IMR-90 (cell line): ENCODE measurements around the gene TCP11L1.

Experiments used
- BHLHE40 ChIP-seq: fragments of 150-350 bp; IDR thresholded peaks from 2 replicates; pipeline ENCODE4 v1.6.1; 2016; ENCODE audit warnings: mild to moderate bottlenecking, low read depth, low read length
- CTCF ChIP-seq: conservative IDR thresholded peaks from 2 replicates; pipeline ENCODE4 v1.5.1; 2012; ENCODE audit warnings: mild to moderate bottlenecking, low read depth, low read length, improper control_type of control experiment
- ELK1 ChIP-seq: fragments of 150-350 bp; IDR thresholded peaks from 2 replicates; pipeline ENCODE4 v1.6.1; 2016; ENCODE audit warnings: low read depth, mild to moderate bottlenecking, low read length, moderate library complexity, borderline replicate concordance
- MAFK ChIP-seq: IDR thresholded peaks from 2 replicates; pipeline ENCODE4 v1.6.1; 2012; ENCODE audit warnings: low read depth, low read length, improper control_type of control experiment
- MAZ ChIP-seq: IDR thresholded peaks from 2 replicates; pipeline ENCODE4 v1.6.1; 2012; ENCODE audit warnings: low read depth, mild to moderate bottlenecking, low read length, improper control_type of control experiment, moderate library complexity, borderline replicate concordance
- NFE2L2 ChIP-seq: fragments of 150-350 bp; IDR thresholded peaks from 2 replicates; pipeline ENCODE4 v1.6.1; 2016; ENCODE audit warnings: low read depth, mild to moderate bottlenecking, low read length
- POLR2A ChIP-seq: IDR thresholded peaks from 2 replicates; pipeline ENCODE4 v1.6.1; 2012; ENCODE audit warnings: mild to moderate bottlenecking, low read depth, low read length
- RFX5 ChIP-seq: IDR thresholded peaks from 2 replicates; pipeline ENCODE4 v1.8.0; 2012; ENCODE audit warnings: low read depth, mild to moderate bottlenecking, low read length, moderate library complexity
- USF2 ChIP-seq: fragments of 150-350 bp; IDR thresholded peaks from 2 replicates; pipeline ENCODE4 v1.6.1; 2017; ENCODE audit warnings: mild to moderate bottlenecking, antibody characterized with exemption, low read length, low read depth

GRCh38 chr11:33094157-33094556, 54.8 kb downstream of the TCP11L1 start:
- TF ChIP-seq CTCF: no peak
- TF ChIP-seq POLR2A: no peak
- no peak for TF ChIP-seq MAZ
- no peak for TF ChIP-seq USF2
- no peak for TF ChIP-seq BHLHE40
- no peak for TF ChIP-seq NFE2L2
- TF ChIP-seq ELK1: no peak
- TF ChIP-seq RFX5: no peak
- TF ChIP-seq MAFK: no peak
